A673 (cell line): Measurements from ENCODE around the gene RRAGA.

ENCODE experiments used
- EZH2 ChIP-seq: fragments of 200-600 bp; sonication (generic); IDR thresholded peaks from 2 replicates; pipeline ENCODE4 v1.6.1; 2017; ENCODE audit warnings: borderline replicate concordance, low read depth, mild to moderate bottlenecking, mixed read lengths, antibody characterized with exemption, low read length; ENCODE audit not compliant: poor library complexity, severe bottlenecking
- TF ChIP-seq, protein P1 (sequence below): fragments of 300-800, 200-600 bp; sonication (generic); conservative IDR thresholded peaks from 2 replicates; pipeline ENCODE4 v1.5.1; 2017; ENCODE audit warnings: low read depth, mild to moderate bottlenecking, antibody characterized with exemption, low read length, moderate library complexity, mixed read lengths

DNA sequence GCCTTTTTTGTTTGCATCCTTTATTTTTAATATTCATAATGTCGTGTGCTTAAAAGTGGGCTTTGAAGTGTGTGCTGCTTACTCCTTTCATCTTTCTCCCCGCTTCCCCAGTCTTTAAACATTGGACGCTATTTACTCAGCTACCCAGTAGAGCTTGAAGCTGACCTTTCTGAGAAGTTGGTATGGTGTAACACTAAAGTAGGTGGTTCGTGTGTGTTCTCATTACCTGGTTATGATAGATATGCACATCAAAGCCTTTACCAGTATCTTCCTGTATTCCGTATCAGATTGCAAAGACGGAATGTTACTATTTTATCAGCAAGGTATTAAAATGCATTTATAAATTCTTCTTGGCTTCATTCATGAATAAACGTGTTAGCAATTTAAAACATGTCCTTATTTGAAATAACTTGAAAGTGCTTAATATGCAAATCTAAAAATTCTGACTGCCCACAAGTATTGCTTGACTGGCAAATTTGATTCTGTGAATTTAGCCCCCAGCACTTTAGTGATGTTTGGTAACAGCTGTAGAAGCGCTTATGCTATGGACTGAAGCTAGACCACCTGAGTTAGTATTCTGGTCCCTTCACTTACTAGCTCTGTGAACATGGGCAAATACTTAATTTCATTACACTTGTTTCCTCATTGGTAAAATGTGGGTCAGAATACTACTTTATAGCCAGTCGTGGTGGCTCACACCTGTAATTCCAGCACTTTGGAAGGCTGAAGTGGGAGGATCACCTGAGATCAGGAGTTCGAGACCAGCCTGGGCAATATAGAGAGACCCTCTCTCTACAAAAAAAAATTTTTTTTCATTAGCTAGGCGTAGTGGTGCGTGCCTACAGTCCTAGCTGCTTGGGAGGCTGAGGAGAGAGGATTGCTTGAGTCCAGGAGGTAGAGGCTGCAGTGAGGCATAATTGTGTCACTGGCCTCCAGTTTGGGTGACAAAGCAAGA is 1.7 kb downstream of the RRAGA start:
- TF ChIP-seq, protein P1, sequence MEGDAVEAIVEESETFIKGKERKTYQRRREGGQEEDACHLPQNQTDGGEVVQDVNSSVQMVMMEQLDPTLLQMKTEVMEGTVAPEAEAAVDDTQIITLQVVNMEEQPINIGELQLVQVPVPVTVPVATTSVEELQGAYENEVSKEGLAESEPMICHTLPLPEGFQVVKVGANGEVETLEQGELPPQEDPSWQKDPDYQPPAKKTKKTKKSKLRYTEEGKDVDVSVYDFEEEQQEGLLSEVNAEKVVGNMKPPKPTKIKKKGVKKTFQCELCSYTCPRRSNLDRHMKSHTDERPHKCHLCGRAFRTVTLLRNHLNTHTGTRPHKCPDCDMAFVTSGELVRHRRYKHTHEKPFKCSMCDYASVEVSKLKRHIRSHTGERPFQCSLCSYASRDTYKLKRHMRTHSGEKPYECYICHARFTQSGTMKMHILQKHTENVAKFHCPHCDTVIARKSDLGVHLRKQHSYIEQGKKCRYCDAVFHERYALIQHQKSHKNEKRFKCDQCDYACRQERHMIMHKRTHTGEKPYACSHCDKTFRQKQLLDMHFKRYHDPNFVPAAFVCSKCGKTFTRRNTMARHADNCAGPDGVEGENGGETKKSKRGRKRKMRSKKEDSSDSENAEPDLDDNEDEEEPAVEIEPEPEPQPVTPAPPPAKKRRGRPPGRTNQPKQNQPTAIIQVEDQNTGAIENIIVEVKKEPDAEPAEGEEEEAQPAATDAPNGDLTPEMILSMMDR = no peak
- no peak for TF ChIP-seq EZH2
